ENCODE measurements around the gene SAMD14. TPM values are rescaled to one million over a fixed set of nuclear protein-coding genes. Genes with fewer than 3 reads are reported as not detected.

Gene SAMD14
- total RNA-seq, 2 experiments from 2014 or later, result 0.59 TPM; not detected in 1

- no peak for DNase-seq (ENCODE audit: low spot score)
- Histone ChIP-seq H3K36me3 (ENCODE audit: insufficient read depth, low read length) (peaks cover 40% of the 10 kb centered on the region), H3K9me3 (ENCODE audit: low read length) (no peaks in the 10 kb centered on the region), H3K4me1 (ENCODE audit: insufficient read depth, low read length, poor library complexity, severe bottlenecking) (peaks cover 53% of the 10 kb centered on the region), H4K20me1 (ENCODE audit: insufficient read depth, low read length) (no peaks in the 10 kb centered on the region), H3K79me2 (ENCODE audit: insufficient read depth, low read depth, low read length) (no peaks in the 10 kb centered on the region), H3K4me3 (ENCODE audit: low read depth, low read length, poor library complexity, severe bottlenecking) (no peak overlapping the region), H2AFZ (ENCODE audit: low read length) (no peak overlapping the region), H3K9me2 (ENCODE audit: insufficient read depth, low read length) (no peaks in the 10 kb centered on the region), H3K27ac (ENCODE audit: low read depth, low read length, poor library complexity, severe bottlenecking) (no peak overlapping the region), H3K4me2 (ENCODE audit: low read length) (no peak overlapping the region)
- ChIA-PET POLR2A (no interaction called here), CTCF (ENCODE audit: unreplicated experiment) (interaction anchor here (0.6 kb wide), 1 partner anchor 146 kb away, joined by 4 read pairs; no protein-coding TSS in a partner anchor)
- BruUV-seq (replicated peaks), result no TSS peak
- intact Hi-C loops (cut with micrococcal nuclease; ENCODE audit: unreplicated experiment), result no loop called here
- no peak for TF ChIP-seq EZH2phosphoT487 (IDR thresholded peaks at IDR 0.05; ENCODE audit: borderline replicate concordance, low read depth, low read length)
- TF ChIP-seq CTCF (conservative IDR thresholded peaks at IDR 0.05; ENCODE audit: low read length), result no peak
These were observed 53.2 kb downstream of the SAMD14 start for GRCh38 chr17:50076591-50077235.

- POLR2A ChIA-PET, result no interaction called here
These were observed 53.8 kb downstream of the SAMD14 start for GRCh38 chr17:50076221-50076590.

More at GRCh38 chr17:50076221-50076590, 53.8 kb downstream of the SAMD14 start:
- H4K20me1 ChIP-seq (ENCODE audit: insufficient read depth, low read length), result no peaks in the 10 kb centered on the region
- CTCF ChIA-PET (ENCODE audit: unreplicated experiment), result no interaction called here
- H2AFZ ChIP-seq (ENCODE audit: low read length), result no peak overlapping the region
- H3K27ac ChIP-seq (ENCODE audit: low read depth, low read length, poor library complexity, severe bottlenecking), result no peak overlapping the region
- no peak for TF ChIP-seq EZH2phosphoT487 (IDR thresholded peaks at IDR 0.05; ENCODE audit: borderline replicate concordance, low read depth, low read length)
- TF ChIP-seq CTCF (conservative IDR thresholded peaks at IDR 0.05; ENCODE audit: low read length), result no peak
- no peaks in the 10 kb centered on the region for H3K79me2 ChIP-seq (ENCODE audit: insufficient read depth, low read depth, low read length)
- intact Hi-C loops (cut with micrococcal nuclease; ENCODE audit: unreplicated experiment), result no loop called here
- no peaks in the 10 kb centered on the region for H3K9me2 ChIP-seq (ENCODE audit: insufficient read depth, low read length)
- no peak overlapping the region for H3K4me2 ChIP-seq (ENCODE audit: low read length)
- BruUV-seq (replicated peaks), result no TSS peak
- H3K9me3 ChIP-seq (ENCODE audit: low read length), result no peaks in the 10 kb centered on the region
- H3K36me3 ChIP-seq (ENCODE audit: insufficient read depth, low read length), result peaks cover 40% of the 10 kb centered on the region
- peaks cover 50% of the 10 kb centered on the region for H3K4me1 ChIP-seq (ENCODE audit: insufficient read depth, low read length, poor library complexity, severe bottlenecking)
- no peak for DNase-seq (ENCODE audit: low spot score)
- no peak overlapping the region for H3K4me3 ChIP-seq (ENCODE audit: low read depth, low read length, poor library complexity, severe bottlenecking)

Data from OCI-LY7 (cell line).